Left renal pelvis (tissue), 4 donors: ENCODE measurements around the gene ANO8. TPM values are rescaled to one million over a fixed set of nuclear protein-coding genes. Genes with fewer than 3 reads are reported as not detected.
"Not testable (repeated sequence)": the region's sequence is repeated elsewhere in the genome, so short reads cannot be mapped to it uniquely, and the experiment has no call there.

Experiments
- DNase-seq, 4 donors: peaks; one replicate each; pipeline ENCODE4 v3.0.0-alpha.2; 2013; ENCODE audit warnings: low read depth in 4 of 4, low spot score in 3 of 4
- polyA plus RNA-seq, 4 donors: library from polyadenylated mRNA; unstranded; fragments of 120-200 nt; gene quantifications; one replicate each; pipeline ENCODE4 v1.2.1, GENCODE V29; 2013; ENCODE audit not compliant: insufficient read length in 4 of 4

The ANO8 gene, protein sequence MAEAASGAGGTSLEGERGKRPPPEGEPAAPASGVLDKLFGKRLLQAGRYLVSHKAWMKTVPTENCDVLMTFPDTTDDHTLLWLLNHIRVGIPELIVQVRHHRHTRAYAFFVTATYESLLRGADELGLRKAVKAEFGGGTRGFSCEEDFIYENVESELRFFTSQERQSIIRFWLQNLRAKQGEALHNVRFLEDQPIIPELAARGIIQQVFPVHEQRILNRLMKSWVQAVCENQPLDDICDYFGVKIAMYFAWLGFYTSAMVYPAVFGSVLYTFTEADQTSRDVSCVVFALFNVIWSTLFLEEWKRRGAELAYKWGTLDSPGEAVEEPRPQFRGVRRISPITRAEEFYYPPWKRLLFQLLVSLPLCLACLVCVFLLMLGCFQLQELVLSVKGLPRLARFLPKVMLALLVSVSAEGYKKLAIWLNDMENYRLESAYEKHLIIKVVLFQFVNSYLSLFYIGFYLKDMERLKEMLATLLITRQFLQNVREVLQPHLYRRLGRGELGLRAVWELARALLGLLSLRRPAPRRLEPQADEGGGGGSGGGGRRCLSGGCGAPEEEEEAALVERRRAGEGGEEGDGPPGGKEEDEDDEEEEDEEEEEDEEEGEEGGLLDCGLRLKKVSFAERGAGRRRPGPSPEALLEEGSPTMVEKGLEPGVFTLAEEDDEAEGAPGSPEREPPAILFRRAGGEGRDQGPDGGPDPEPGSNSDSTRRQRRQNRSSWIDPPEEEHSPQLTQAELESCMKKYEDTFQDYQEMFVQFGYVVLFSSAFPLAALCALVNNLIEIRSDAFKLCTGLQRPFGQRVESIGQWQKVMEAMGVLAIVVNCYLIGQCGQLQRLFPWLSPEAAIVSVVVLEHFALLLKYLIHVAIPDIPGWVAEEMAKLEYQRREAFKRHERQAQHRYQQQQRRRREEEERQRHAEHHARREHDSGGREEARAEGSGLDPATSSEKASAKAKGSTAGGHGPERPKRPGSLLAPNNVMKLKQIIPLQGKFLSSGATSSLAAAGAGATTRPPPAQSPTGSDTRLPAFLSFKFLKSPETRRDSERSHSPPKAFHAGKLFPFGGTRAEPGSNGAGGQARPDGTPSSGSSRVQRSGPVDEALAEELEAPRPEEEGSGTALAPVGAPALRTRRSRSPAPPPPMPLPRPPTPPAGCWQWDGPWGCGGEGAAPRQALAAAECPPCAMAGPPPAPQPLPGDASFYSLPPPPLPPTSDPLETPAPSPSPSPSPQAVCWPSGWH
- polyA plus RNA-seq, result 10 to 100 TPM in 3 of 4 donors, 1 to 10 TPM in 1; 7.5 to 19.8 (median 13.6) TPM

- peak; percentile 89 to 99 (median 94) for DNase-seq
These were observed at the start of gene ANO8 for GRCh38 chr19:17334414-17335409. ANO8 (minus strand) TSS chr19:17334855; CDS start chr19:17334670, 185 bp downstream.

- no peak for DNase-seq
These were observed 45.9 kb upstream of the ANO8 start for GRCh38 chr19:17380426-17381138.

DNA sequence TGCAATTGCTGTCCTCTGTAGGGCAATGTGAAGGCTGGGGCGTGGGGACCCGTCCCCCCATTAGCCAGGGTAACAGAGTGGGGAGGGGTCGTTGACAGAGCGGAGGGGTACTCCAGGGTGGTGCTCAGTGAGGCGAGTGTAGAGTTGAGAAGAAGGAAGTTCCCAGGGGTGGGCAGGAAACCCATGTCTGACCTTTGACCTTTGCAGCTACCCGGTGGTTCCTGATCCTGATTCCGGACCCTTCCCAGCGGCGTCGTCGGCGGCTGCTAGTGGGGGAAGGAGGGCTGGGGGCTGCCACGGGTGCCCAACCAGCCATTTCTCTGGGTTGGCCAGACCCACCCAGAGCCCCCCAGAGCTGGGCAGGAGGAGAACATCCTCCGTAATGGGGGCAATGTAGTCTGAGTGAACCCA is 44.6 kb upstream of the ANO8 start:
- no peak for DNase-seq

DNA sequence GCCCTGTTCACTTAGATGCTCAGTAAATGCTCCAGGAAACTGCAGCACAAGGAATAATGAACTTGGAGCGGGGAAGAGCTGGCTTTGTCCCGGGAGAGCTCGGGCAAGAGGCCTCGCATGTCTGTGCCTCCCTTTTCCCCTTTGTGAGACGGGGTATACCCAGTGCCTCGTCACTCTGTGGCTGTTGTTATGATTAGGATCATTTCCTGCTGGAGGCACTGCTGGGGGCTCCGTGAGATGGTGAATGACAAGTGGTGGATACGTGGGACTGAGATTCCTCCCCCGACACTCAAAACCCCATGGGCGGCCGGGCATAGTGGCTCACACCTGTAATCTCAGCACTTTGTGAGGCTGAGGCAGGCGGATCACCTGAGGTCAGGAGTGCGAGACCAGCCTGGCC is 43.6 kb upstream of the ANO8 start:
- DNase-seq, result no peak

DNA sequence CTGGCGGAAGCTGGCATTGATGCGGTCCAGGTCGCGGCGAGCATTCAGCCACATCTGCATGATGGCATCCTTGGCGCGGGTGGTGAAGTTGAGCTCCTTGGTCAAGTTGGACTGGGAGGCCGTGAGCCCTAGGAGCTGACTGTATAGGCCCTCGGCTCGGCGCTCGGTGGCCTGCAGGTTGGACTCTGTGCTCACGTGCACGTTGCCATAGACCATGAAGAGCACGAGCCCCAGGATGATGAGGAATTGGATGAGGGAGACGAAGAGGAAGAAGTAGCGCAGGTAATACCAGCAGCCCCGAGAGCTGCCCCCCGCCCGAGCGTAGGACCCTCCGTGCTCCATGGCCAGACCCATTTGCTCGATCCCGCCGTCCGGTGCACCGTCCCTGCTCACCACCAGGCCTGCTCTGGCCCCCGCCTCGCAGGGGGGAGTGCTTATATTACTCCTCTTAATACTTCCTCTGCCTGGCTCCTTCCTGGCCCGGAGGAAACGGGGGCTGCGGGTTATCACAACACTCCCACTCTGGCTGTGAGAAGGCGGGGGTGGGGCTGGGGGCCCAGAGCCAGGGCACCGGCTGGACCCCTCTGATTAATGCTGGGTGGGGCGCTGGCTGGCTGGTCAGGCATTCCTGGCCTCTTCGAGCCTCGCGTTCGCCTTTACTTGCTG is 42.4 kb upstream of the ANO8 start, which contains the start of gene PLVAP:
Gene PLVAP, minus strand, starts transcription at position 408 of the 666 bp plus-strand sequence. Its CDS starts 54 bp downstream, at position 354.
- no peak for DNase-seq

GRCh38 chr19:17370026-17370587 is 35.5 kb upstream of the ANO8 start:
- DNase-seq, result no peak

GRCh38 chr19:17365361-17365760 is 30.7 kb upstream of the ANO8 start:
- DNase-seq, result no peak

GRCh38 chr19:17363852-17364605 is 29.4 kb upstream of the ANO8 start:
- not testable (repeated sequence) for DNase-seq

DNA sequence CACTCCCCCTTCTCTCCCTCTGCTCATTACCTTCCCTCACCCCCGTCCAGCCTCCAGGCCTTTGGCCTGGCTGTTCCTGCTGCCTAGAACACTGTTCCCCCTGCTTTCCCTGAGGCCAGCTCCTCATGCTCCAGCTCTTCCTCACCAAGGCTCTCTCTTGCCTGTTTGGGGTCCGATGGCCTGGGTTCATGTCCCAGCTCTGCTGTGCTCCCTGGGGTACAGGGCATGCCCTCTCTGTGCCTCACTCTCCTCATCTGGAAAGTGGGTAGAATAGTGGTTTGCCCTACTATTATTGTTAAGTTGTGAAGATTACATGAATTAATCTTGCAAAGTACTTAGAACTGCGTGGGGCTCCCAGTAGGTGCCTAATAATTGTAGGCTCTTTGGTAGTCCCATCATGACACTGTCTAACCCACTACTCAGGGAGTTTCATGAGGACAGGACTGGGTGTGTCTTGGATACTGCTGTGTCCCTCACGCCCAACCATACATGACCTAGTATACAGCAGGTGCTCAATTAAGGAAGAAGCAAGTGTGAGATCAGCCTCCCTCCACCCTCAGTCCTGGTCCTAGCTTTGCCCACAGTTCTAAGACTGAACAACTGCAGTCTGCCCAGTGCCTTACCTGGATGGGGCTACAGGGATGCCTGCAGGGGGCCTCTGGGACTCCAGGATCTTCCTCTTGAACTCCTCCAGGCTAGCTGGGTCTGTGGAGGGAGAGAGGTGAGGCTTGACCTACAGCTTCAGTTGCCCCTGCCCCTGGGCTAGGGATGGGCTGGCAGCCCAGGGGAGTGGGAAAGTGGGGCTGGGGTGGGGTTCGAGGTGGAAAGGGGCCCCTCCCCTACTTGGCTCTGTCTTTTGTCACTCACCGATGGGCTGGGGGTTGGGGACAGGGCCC is 25.5 kb upstream of the ANO8 start:
- no peak for DNase-seq

DNA sequence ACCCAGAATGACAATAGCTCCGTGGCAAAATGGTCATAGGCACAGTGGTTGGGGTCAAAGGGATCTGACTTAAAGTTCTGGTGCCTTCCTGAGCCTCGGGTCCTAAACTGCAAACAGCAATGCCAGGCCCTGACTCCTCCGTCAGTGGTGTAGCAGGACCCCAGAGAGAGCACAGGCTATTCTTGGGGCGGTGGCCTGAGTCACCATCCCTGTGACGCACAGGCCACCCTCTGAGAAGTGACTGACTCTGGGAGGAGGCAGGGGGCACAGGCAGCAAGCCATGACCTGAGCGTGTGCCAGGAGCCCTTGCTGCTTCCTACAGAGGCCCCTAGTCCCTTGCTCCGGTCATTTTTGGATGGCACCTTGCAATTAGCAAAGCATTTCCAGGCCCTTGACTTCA is 23.7 kb upstream of the ANO8 start:
- no peak for DNase-seq

GRCh38 chr19:17357724-17358123 is 23.1 kb upstream of the ANO8 start:
- no peak for DNase-seq

DNA sequence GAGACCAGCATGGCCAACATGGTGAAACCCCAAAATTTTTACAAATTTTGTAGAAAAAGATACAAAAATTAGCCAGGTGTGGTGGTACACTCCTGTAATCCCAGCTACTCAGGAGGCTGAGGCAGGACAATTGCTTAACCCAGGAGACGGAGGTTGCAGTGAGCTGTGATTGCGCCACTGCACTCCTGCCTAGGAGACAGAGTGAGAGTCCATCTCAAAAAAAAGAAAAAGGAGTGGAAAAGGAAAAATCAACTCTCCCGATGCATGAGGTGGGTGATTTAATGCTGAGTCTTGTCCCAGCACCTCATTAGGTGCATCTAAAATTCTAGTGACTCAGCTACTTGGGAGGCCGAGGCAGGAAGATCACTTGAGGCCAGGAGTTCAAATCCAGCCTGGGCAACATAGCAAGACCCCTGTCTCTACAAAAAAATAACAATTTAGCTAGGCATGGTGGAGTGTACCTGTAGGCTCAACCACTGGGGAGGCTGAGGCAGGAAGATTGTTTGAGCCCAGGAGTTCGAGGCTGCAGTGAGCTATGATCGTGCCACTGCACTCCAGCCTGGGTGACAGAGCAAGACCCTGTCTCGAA is 22.5 kb upstream of the ANO8 start:
- no peak for DNase-seq

DNA sequence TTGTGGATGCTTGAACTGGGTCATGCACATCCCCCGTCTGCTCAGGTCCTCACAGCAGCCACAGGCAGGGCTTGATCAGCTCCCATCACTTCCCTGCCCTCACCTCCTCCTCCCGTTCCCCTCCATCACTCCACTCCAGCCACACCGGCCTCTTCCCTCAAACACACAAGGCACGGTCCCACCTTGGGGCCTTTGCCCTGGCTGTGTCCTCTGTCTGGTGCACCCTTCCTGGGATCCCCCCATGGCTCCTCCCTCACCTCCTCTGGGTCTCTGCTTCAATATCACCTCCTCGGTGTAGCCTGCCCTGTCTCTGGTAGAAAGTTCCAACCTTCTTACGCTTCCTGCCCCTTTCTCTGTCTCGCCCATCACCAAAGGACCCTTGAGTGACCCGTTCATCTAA is 18.7 kb upstream of the ANO8 start:
- no peak for DNase-seq

GRCh38 chr19:17352608-17353280 is 18.1 kb upstream of the ANO8 start:
- DNase-seq, result no peak

GRCh38 chr19:17351815-17352435 is 17.3 kb upstream of the ANO8 start:
- no peak for DNase-seq
